ENCODE measurements around the gene POLR3K.

The POLR3K gene

GRCh38 chr16:86483-86952, 33.1 kb upstream of the POLR3K start:
- no peak overlapping the region for H3K27ac ChIP-seq (ENCODE audit: low read depth, low read length)
- no peaks in the 10 kb centered on the region for H3K4me1 ChIP-seq (ENCODE audit: control insufficient read depth, insufficient read depth, low read length)
- no peak overlapping the region for H3K9ac ChIP-seq (ENCODE audit: low read length)
- H3K27me3 ChIP-seq (ENCODE audit: control insufficient read depth, insufficient read depth, low read length): no peaks in the 10 kb centered on the region
- peaks cover 23% of the 10 kb centered on the region for H3K36me3 ChIP-seq (ENCODE audit: control insufficient read depth, insufficient read depth, low read length)
- H3K4me3 ChIP-seq (ENCODE audit: low read length): no peak overlapping the region

DNA sequence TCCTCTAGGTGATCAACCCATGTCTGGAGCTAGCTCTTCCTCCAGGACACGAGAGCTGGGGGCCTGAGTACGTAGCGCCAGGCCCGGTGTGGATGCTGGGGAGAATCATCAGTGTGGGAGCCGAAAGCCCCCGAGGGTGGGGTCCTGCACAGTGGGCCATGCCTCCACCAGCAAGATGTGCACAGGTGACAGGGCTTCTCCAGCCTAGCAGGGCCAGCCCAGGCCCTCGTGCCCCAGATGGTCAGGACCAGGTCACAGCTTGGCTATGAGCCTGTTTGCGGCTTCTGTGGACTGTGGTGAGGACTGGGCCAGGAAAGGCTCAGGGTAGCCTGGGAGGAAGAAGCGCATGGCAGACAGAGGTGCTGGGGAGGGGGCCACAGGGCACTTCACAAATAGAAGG, 32.5 kb upstream of the POLR3K start:
- Histone ChIP-seq H3K27ac (ENCODE audit: low read depth, low read length) (no peak overlapping the region), H3K4me3 (ENCODE audit: low read length) (no peak overlapping the region), H3K36me3 (ENCODE audit: control insufficient read depth, insufficient read depth, low read length) (peaks cover 23% of the 10 kb centered on the region), H3K9ac (ENCODE audit: low read length) (no peak overlapping the region), H3K4me1 (ENCODE audit: control insufficient read depth, insufficient read depth, low read length) (no peaks in the 10 kb centered on the region), H3K27me3 (ENCODE audit: control insufficient read depth, insufficient read depth, low read length) (no peaks in the 10 kb centered on the region)

DNA sequence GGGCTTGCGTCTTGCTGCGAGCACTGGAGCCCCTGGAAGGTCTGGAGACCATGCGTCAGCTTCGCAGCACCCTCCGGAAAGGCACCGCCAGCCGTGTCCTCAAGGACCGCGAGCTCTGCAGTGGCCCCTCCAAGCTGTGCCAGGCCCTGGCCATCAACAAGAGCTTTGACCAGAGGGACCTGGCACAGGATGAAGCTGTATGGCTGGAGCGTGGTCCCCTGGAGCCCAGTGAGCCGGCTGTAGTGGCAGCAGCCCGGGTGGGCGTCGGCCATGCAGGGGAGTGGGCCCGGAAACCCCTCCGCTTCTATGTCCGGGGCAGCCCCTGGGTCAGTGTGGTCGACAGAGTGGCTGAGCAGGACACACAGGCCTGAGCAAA, 32.0 kb upstream of the POLR3K start:
- Histone ChIP-seq H3K27ac (ENCODE audit: low read depth, low read length) (no peak overlapping the region), H3K36me3 (ENCODE audit: control insufficient read depth, insufficient read depth, low read length) (peaks cover 23% of the 10 kb centered on the region), H3K27me3 (ENCODE audit: control insufficient read depth, insufficient read depth, low read length) (no peaks in the 10 kb centered on the region), H3K9ac (ENCODE audit: low read length) (no peak overlapping the region), H3K4me1 (ENCODE audit: control insufficient read depth, insufficient read depth, low read length) (no peaks in the 10 kb centered on the region), H3K4me3 (ENCODE audit: low read length) (no peak overlapping the region)

DNA sequence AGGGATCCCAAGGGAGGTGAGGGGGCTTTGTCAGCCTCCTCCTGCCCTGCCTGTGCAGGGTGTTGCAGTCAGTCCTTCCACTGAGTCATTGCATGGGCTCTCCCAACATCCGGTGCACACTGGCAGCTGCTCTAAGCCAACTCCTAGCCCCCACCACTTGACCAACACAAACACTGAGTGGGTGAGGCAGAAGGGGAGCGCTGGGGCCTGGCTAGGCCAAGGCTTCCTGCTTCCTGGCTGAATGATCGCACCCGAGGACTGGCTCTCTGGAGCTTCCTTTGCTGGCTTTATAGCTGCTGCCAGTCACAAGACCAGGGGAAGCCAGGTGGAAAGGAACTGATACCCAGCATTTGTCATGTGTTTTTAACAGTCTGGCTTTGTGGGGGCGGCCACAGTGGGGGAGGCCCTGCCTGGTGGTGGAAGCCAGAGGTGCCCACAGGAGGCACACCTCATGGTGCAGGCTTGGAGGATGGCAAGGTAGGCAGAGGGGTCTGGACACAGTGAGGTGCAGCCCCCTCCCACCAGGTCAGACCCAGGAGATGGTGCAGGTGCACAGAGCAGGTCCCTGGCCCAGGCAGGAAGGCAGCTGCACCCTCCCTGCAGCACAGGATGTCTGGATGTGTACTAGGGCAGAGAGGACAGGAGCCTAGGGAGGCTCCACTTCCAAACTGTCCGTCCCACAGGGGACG, 31.5 kb upstream of the POLR3K start:
- H3K9ac ChIP-seq (ENCODE audit: low read length): no peak overlapping the region
- no peak overlapping the region for H3K27ac ChIP-seq (ENCODE audit: low read depth, low read length)
- H3K27me3 ChIP-seq (ENCODE audit: control insufficient read depth, insufficient read depth, low read length): no peaks in the 10 kb centered on the region
- no peak overlapping the region for H3K4me3 ChIP-seq (ENCODE audit: low read length)
- peaks cover 23% of the 10 kb centered on the region for H3K36me3 ChIP-seq (ENCODE audit: control insufficient read depth, insufficient read depth, low read length)
- no peaks in the 10 kb centered on the region for H3K4me1 ChIP-seq (ENCODE audit: control insufficient read depth, insufficient read depth, low read length)

DNA sequence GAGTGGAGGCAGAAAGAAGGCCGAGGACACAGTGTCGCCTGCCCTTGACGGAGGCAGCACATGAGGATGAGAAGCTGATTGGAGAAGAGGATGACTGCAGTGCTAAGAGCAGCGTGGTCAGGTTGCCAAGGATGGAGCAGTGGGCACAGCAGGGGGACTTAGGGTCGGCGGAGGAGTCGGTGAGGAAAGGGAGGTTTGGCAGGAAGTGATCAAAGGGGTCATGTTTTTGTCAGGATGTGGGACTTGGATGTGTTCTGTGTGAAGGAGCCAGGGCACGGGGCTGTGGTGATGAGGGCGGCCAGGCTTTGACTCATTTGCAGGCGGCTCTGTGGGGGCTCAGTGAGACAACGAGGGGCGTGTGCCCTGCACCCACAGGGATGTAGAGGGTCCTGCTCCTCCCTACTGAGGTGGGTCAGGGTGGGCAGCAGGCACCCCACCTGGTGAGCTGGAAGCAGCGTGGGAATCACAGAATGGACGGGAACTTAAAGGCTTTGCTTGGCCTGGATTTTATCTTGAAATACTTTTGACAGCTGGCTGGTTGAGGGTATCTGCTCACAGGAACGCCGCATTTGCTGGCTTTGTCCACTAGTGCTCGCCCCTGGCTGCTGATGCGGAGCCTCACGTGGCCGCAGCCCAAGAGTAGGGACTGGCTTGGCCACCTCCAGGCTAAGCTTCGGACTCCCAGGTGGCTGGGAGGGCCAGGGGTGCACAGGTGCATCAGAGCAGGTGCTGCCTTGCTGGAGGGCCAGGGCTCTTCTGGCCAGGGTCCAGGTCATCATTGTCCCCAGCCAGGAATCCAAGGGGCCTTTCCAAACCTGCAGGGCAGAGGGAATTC, 30.6 kb upstream of the POLR3K start:
- H3K27ac ChIP-seq (ENCODE audit: low read depth, low read length): no peak overlapping the region
- peaks cover 20% of the 10 kb centered on the region for H3K36me3 ChIP-seq (ENCODE audit: control insufficient read depth, insufficient read depth, low read length)

DNA sequence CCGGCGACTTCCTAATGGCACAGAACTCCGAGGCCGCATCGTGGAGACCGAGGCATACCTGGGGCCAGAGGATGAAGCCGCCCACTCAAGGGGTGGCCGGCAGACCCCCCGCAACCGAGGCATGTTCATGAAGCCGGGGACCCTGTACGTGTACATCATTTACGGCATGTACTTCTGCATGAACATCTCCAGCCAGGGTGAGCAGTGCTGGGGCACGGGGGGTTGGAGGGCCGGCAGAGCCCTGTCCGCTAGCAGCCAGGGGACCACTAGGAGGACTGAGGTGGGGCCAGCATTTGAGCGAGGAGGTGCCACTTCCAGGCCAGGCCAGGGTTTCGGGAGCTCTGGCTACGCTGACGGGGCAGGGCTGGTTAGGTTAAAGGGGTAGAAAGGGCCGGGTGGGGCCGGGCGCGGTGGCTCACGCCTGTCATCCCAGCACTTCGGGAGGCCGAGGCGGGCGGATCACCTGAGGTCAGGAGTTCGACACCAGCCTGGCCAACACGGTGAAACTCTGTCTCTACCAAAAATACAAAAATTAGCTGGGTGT, 29.7 kb upstream of the POLR3K start:
- peaks cover 16% of the 10 kb centered on the region for H3K36me3 ChIP-seq (ENCODE audit: control insufficient read depth, insufficient read depth, low read length)

More for the DNA sequence above, 30.6 kb upstream of the POLR3K start:
- H3K27me3 ChIP-seq (ENCODE audit: control insufficient read depth, insufficient read depth, low read length): no peaks in the 10 kb centered on the region
- H3K4me1 ChIP-seq (ENCODE audit: control insufficient read depth, insufficient read depth, low read length): no peaks in the 10 kb centered on the region
- no peak overlapping the region for H3K4me3 ChIP-seq (ENCODE audit: low read length)
- no peak overlapping the region for H3K9ac ChIP-seq (ENCODE audit: low read length)

DNA sequence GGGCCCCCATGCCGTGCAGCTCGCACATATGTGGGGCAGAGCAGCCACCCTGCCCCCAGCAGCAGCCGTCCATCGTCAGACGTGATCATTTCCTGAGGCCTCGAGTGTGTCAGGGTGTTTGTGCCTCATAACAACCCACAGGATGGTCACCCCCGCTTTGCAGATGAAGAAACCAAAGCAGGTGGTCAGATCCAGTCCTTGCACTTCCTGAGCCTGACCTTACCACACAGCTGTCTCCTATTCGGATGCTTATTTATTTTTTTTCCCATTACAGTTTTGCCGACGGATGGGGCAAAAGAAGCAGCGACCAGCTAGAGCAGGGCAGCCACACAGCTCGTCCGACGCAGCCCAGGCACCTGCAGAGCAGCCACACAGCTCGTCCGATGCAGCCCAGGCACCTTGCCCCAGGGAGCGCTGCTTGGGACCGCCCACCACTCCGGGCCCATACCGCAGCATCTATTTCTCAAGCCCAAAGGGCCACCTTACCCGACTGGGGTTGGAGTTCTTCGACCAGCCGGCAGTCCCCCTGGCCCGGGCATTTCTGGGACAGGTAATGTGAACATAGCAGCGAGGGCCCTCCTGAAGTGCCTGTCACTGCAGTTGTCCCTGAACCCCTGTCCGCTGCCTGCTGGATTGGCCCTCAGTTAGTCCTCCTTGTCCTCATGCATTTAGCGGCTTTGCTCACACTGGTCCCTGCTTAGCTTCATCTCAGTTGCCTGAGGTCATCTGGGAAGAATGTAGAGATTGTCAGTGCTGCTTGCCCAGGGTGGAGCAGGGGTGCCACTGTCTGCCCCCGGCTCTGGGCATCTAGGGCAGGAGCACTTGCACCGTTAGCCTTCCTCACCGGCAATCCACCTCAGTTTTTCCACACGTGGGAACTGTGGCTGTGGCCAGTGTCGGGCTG, 26.0 kb upstream of the POLR3K start:
- H3K4me1 ChIP-seq (ENCODE audit: control insufficient read depth, insufficient read depth, low read length): peaks cover 10% of the 10 kb centered on the region
- peak overlapping the region; percentile 62 for H3K4me3 ChIP-seq (ENCODE audit: low read length)
- no peak overlapping the region for H3K9ac ChIP-seq (ENCODE audit: low read length)
- no peak overlapping the region for H3K27ac ChIP-seq (ENCODE audit: low read depth, low read length)
- H3K36me3 ChIP-seq (ENCODE audit: control insufficient read depth, insufficient read depth, low read length): no peaks in the 10 kb centered on the region
- H3K27me3 ChIP-seq (ENCODE audit: control insufficient read depth, insufficient read depth, low read length): no peaks in the 10 kb centered on the region

More for the DNA sequence above, 29.7 kb upstream of the POLR3K start:
- Histone ChIP-seq H3K4me3 (ENCODE audit: low read length) (no peak overlapping the region), H3K27me3 (ENCODE audit: control insufficient read depth, insufficient read depth, low read length) (no peaks in the 10 kb centered on the region), H3K27ac (ENCODE audit: low read depth, low read length) (no peak overlapping the region), H3K4me1 (ENCODE audit: control insufficient read depth, insufficient read depth, low read length) (no peaks in the 10 kb centered on the region), H3K9ac (ENCODE audit: low read length) (no peak overlapping the region)

GRCh38 chr16:78444-79150, 25.2 kb upstream of the POLR3K start:
- H3K27me3 ChIP-seq (ENCODE audit: control insufficient read depth, insufficient read depth, low read length): no peaks in the 10 kb centered on the region
- H3K4me3 ChIP-seq (ENCODE audit: low read length): peak overlapping the region; percentile 62
- peak overlapping the region; percentile 83 for H3K9ac ChIP-seq (ENCODE audit: low read length)
- H3K27ac ChIP-seq (ENCODE audit: low read depth, low read length): peak overlapping the region; percentile 82
- no peaks in the 10 kb centered on the region for H3K36me3 ChIP-seq (ENCODE audit: control insufficient read depth, insufficient read depth, low read length)
- peaks cover 10% of the 10 kb centered on the region for H3K4me1 ChIP-seq (ENCODE audit: control insufficient read depth, insufficient read depth, low read length)

DNA sequence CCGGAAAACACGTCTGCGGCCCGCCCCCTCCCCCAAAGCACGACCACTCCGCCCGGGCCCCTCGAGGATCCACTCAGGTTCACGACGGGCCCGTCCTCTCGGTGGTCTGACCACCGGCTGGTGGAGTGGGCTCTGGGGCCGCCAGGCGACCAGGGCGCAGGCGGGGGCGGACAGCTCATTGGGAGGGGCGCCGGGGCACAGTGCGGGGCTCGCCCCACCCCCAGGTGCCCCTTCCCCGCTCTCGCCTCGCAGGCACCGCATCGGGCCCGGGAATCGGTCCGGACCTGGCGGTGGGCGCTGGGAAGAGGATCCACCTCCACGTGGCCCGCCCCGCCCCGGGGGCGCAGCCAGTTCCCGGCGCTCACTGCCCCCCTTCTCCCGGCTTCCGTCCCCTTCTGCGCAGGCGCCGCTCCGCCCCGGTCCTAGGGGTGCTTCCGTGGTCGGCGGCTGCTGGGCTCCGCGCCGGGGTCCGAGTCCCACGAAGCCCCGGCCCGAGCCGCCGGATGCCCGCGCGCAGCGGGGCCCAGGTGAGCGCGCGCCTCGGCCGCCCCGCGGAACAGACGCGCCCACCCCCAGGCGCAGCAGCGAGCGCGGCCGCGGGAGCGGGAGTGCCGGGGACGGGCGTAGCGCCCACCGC, 24.5 kb upstream of the POLR3K start, which contains the start of gene MPG:
TSS of gene MPG (plus strand) at position 419 of the 637 bp plus-strand sequence. CDS start at position 504, 85 bp downstream.
- Histone ChIP-seq H3K27me3 (ENCODE audit: control insufficient read depth, insufficient read depth, low read length) (no peaks in the 10 kb centered on the region), H3K4me1 (ENCODE audit: control insufficient read depth, insufficient read depth, low read length) (peaks cover 11% of the 10 kb centered on the region), H3K9ac (ENCODE audit: low read length) (peak within 1 kb of the TSS; percentile 83), H3K4me3 (ENCODE audit: low read length) (peak within 1 kb of the TSS; percentile 62), H3K36me3 (ENCODE audit: control insufficient read depth, insufficient read depth, low read length) (no peaks in the 10 kb centered on the region), H3K27ac (ENCODE audit: low read depth, low read length) (peak within 1 kb of the TSS; percentile 82)

GRCh38 chr16:77273-77806, 23.9 kb upstream of the POLR3K start:
- peak overlapping the region; percentile 62 for H3K4me3 ChIP-seq (ENCODE audit: low read length)
- peaks cover 14% of the 10 kb centered on the region for H3K4me1 ChIP-seq (ENCODE audit: control insufficient read depth, insufficient read depth, low read length)
- H3K27me3 ChIP-seq (ENCODE audit: control insufficient read depth, insufficient read depth, low read length): no peaks in the 10 kb centered on the region
- peak overlapping the region; percentile 82 for H3K27ac ChIP-seq (ENCODE audit: low read depth, low read length)
- no peaks in the 10 kb centered on the region for H3K36me3 ChIP-seq (ENCODE audit: control insufficient read depth, insufficient read depth, low read length)
- peak overlapping the region; percentile 34 for H3K9ac ChIP-seq (ENCODE audit: low read length)
